ENCODE results near the gene CCR3.

DNA sequence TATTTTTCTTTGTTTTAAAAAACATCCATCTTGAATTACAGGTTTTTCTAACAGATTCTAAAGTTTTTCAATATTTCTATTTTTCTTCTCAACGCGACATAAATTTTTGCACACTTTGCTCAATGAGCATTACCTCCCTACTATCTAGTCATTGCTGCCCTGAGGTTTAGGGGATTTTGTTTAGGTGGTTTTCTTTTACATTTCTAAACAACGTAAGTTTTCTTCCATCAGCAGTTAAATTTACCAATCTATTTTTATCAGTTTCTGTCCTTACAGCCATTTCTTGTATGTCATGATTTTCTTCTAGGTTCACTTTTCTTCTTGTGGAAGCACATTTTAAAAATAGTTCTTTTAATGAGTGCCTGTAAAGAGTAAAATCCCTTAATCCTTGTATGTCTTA is 62.5 kb downstream of the CCR3 start:
- TF ChIP-seq, protein P1, sequence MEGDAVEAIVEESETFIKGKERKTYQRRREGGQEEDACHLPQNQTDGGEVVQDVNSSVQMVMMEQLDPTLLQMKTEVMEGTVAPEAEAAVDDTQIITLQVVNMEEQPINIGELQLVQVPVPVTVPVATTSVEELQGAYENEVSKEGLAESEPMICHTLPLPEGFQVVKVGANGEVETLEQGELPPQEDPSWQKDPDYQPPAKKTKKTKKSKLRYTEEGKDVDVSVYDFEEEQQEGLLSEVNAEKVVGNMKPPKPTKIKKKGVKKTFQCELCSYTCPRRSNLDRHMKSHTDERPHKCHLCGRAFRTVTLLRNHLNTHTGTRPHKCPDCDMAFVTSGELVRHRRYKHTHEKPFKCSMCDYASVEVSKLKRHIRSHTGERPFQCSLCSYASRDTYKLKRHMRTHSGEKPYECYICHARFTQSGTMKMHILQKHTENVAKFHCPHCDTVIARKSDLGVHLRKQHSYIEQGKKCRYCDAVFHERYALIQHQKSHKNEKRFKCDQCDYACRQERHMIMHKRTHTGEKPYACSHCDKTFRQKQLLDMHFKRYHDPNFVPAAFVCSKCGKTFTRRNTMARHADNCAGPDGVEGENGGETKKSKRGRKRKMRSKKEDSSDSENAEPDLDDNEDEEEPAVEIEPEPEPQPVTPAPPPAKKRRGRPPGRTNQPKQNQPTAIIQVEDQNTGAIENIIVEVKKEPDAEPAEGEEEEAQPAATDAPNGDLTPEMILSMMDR (IDR thresholded peaks at IDR 0.05): no peak
- TF ChIP-seq POLR2AphosphoS5 (IDR thresholded peaks at IDR 0.05) (no peak), POLR2A (IDR thresholded peaks at IDR 0.05) (no peak), EP300 (IDR thresholded peaks at IDR 0.05) (no peak)

Data from sigmoid colon (tissue), 4 donors.